Retinal pigment epithelial cell (primary cell): Measurements from ENCODE around the gene PIP4P1.

Source experiments
- DNase-seq: peaks from one replicate; pipeline ENCODE4 v3.0.0-alpha.2; 2010; ENCODE audit warnings: low read depth
- H3K4me3 ChIP-seq: 2 replicates; pipeline ENCODE4 v1.5.1; 2011; ENCODE audit warnings: mild to moderate bottlenecking, low read length, control low read depth, moderate library complexity
- TF ChIP-seq, protein P1 (sequence below): conservative IDR thresholded peaks from 2 replicates; pipeline ENCODE4 v1.5.1; 2011; ENCODE audit warnings: low read depth, low read length, control low read depth, inconsistent platforms

Gene PIP4P1

DNA sequence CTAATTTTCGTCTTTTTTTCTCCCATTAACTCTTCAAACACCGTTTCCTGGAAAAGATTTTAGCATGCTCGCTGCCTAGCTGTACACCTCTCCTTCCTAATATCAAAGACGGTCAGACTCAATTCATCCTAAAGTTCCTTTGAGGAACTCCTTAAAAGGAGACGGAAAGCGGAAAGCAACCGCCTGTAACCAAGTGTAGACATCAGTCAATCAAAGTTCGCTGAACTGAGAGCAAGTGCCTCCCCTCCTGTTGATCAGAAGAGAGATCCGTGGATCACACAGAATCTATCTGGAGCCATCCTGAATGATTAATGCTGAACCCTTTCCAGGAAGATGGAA lies 47.5 kb downstream of the PIP4P1 start:
- TF ChIP-seq, protein P1, sequence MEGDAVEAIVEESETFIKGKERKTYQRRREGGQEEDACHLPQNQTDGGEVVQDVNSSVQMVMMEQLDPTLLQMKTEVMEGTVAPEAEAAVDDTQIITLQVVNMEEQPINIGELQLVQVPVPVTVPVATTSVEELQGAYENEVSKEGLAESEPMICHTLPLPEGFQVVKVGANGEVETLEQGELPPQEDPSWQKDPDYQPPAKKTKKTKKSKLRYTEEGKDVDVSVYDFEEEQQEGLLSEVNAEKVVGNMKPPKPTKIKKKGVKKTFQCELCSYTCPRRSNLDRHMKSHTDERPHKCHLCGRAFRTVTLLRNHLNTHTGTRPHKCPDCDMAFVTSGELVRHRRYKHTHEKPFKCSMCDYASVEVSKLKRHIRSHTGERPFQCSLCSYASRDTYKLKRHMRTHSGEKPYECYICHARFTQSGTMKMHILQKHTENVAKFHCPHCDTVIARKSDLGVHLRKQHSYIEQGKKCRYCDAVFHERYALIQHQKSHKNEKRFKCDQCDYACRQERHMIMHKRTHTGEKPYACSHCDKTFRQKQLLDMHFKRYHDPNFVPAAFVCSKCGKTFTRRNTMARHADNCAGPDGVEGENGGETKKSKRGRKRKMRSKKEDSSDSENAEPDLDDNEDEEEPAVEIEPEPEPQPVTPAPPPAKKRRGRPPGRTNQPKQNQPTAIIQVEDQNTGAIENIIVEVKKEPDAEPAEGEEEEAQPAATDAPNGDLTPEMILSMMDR = no peak
- H3K4me3 ChIP-seq = peak overlapping the region; percentile 92
- no peak for DNase-seq

- H3K4me3 ChIP-seq = peak within 1 kb of the TSS; percentile 92
- peak; percentile 30 for DNase-seq
- TF ChIP-seq, protein P1 = no peak
Measured at GRCh38 chr14:20412876-20413743, 48.1 kb downstream of the PIP4P1 start, which contains the start of gene TEP1. Gene TEP1, minus strand, starts transcription at chr14:20413501. Its CDS starts 5,062 bp downstream, at chr14:20408439.

GRCh38 chr14:20412411-20412810 lies 48.8 kb downstream of the PIP4P1 start:
- DNase-seq = no peak
- TF ChIP-seq, protein P1 = no peak
- H3K4me3 ChIP-seq = peak overlapping the region; percentile 92

- no peak overlapping the region for H3K4me3 ChIP-seq
- DNase-seq = no peak
- TF ChIP-seq, protein P1 = no peak
Measured at GRCh38 chr14:20409226-20409625, 52.0 kb downstream of the PIP4P1 start.
